ENCODE measurements around the gene STARD3. TPM values are rescaled to one million over a fixed set of nuclear protein-coding genes. Genes with fewer than 3 reads are reported as not detected.

Gene STARD3
- total and polyA plus RNA-seq, 4 experiments from 2014 or later, result 42.2 to 110 (median 73.8) TPM

DNA sequence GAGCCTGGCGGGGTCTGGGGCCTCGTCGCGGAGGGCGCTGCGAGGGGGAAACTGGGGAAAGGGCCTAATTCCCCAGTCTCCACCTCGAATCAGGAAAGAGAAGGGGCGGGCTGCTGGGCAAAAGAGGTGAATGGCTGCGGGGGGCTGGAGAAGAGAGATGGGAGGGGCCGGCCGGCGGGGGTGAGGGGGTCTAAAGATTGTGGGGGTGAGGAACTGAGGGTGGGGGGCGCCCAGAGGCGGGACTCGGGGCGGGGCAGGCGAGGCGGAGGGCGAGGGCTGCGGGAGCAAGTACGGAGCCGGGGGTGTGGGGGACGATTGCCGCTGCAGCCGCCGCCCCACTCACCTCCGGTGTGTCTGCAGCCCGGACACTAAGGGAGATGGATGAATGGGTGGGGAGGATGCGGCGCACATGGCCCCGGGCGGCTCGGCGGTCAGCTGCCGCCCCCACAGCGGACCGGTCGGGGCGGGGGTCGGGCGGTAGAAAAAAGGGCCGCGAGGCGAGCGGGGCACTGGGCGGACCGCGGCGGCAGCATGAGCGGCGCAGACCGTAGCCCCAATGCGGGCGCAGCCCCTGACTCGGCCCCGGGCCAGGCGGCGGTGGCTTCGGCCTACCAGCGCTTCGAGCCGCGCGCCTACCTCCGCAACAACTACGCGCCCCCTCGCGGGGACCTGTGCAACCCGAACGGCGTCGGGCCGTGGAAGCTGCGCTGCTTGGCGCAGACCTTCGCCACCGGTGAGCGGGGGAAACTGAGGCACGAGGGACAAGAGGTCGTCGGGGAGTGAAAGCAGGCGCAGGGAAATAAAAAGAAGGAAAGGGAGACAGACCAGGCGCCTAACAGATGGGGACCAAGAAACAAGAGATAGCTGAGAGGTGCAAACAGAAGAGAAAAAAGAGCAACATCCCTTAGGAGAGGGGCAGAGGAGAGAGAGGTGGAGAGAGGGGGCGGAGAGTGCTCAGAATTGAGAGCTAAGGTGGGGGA lies 31.3 kb downstream of the STARD3 start, which contains the start of gene PNMT:
Gene PNMT, plus strand, starts transcription at position 509 of the 980 bp plus-strand sequence. Its CDS starts 23 bp downstream, at position 532.
- Mint-ChIP-seq H3K4me3 (peak within 1 kb of the TSS; percentile 60 to 80 (median 72)), H3K36me3 (peaks cover 0 to 4% of the 10 kb centered on the region in 2 donors), H3K9me3 (no peaks in the 10 kb centered on the region), H3K27me3 (peaks cover 4 to 10% of the 10 kb centered on the region in 2 donors), H3K4me1 (peaks cover 6 to 24% (median 7%) of the 10 kb centered on the region in 4 donors), H3K27ac (peak within 1 kb of the TSS in 5 of 7 donors; percentile 21 to 80 (median 41))
- Histone ChIP-seq H3K4me3 (ENCODE audit: low read length in 2 of 2) (peak within 1 kb of the TSS in 1 of 2 donors; percentile 45), H3K36me3 (ENCODE audit: insufficient read depth, low read length) (no peaks in the 10 kb centered on the region), H3K27ac (ENCODE audit: low read depth, low read length) (no peak within 1 kb of the TSS), H3K4me1 (ENCODE audit: insufficient read depth, low read length) (peaks cover 12% of the 10 kb centered on the region), H3K9me3 (ENCODE audit: control insufficient read depth in 1 of 2, low read length in 2 of 2) (no peaks in the 10 kb centered on the region), H3K27me3 (ENCODE audit: insufficient read depth, low read length) (peaks cover 12% of the 10 kb centered on the region)
- intact Hi-C loops (cut with micrococcal nuclease), result loop anchor here (1.0 to 2.0 kb wide), 2 partner anchors 45 to 62 kb away; partner anchors contain the start of gene MIEN1
- POLR2A ChIA-PET (ENCODE audit: partially characterized antibody), result interaction anchor here (0.5 to 4.1 kb wide), 13 partner anchors 8 to 522 kb away, joined by 3 to 22 read pairs (median 4); partner anchors contain the start of genes IKZF3 and MIEN1
- DNase-seq, result peak; percentile 57 to 63 (median 61)
- CTCF ChIA-PET (ENCODE audit: partially characterized antibody), result interaction anchor here (0.7 to 5.2 kb wide), 16 partner anchors 8 to 478 kb away, joined by 3 to 58 read pairs (median 6); partner anchors contain the start of gene MIEN1

DNA sequence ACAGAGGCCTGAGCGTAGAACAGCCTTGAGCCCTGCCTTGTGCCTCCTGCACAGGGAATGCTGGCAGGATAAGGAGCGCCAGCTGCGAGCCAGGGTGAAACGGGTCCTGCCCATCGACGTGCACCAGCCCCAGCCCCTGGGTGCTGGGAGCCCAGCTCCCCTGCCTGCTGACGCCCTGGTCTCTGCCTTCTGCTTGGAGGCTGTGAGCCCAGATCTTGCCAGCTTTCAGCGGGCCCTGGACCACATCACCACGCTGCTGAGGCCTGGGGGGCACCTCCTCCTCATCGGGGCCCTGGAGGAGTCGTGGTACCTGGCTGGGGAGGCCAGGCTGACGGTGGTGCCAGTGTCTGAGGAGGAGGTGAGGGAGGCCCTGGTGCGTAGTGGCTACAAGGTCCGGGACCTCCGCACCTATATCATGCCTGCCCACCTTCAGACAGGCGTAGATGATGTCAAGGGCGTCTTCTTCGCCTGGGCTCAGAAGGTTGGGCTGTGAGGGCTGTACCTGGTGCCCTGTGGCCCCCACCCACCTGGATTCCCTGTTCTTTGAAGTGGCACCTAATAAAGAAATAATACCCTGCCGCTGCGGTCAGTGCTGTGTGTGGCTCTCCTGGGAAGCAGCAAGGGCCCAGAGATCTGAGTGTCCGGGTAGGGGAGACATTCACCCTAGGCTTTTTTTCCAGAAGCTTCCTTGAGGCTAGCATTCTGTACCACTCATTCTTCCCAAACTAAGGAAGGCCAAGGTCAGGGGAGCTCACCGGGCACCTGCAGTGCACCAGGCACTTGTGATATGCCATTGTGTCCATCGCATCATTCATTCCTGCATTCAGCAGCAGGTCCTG lies 33.2 kb downstream of the STARD3 start:
- intact Hi-C loops (cut with micrococcal nuclease), result loop anchor here (2.0 kb wide), 1 partner anchor 47 kb away; no protein-coding TSS in a partner anchor
- H3K27me3 Mint-ChIP-seq, result peaks cover 4 to 10% of the 10 kb centered on the region in 2 donors
- peaks cover 13% of the 10 kb centered on the region for H3K4me1 ChIP-seq (ENCODE audit: insufficient read depth, low read length)

DNA sequence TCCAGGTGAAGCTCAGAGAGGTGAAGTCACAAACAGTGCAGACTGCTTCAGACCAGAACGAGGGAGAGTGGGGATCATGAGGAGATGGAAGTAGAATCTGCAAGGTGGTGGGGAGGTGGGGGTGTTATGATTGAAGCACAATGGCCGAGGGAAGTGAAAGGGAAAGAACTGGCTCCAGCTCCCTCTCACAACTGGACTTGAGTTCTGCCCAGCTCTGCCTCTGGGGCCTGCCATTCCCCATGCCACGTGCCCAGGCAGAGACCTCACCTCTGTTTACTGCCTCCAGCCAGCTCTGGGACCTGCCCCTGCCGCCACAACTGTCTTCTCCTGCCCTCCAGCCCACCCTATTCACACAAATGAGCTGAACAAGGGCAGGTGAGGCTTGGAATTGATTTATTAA lies 33.8 kb downstream of the STARD3 start:
- DNase-seq, result no peak
- CTCF ChIA-PET (ENCODE audit: partially characterized antibody), result interaction anchor here (0.8 to 5.2 kb wide), 8 partner anchors 9 to 59 kb away, joined by 3 to 58 read pairs (median 3); partner anchors contain the start of genes ERBB2 and PGAP3
- Histone ChIP-seq H3K27ac (ENCODE audit: low read depth, low read length) (no peak overlapping the region), H3K9me3 (ENCODE audit: control insufficient read depth in 1 of 2, low read length in 2 of 2) (no peaks in the 10 kb centered on the region), H3K27me3 (ENCODE audit: insufficient read depth, low read length) (peaks cover 12% of the 10 kb centered on the region), H3K36me3 (ENCODE audit: insufficient read depth, low read length) (no peaks in the 10 kb centered on the region), H3K4me3 (ENCODE audit: low read length in 2 of 2) (no peak overlapping the region), H3K4me1 (ENCODE audit: insufficient read depth, low read length) (peaks cover 19% of the 10 kb centered on the region)
- Mint-ChIP-seq H3K27ac (peak overlapping the region in 1 of 7 donors; percentile 6), H3K4me1 (peaks cover 12 to 26% (median 12%) of the 10 kb centered on the region in 4 donors), H3K4me3 (no peak overlapping the region), H3K36me3 (no peaks in the 10 kb centered on the region), H3K9me3 (no peaks in the 10 kb centered on the region), H3K27me3 (peaks cover 4 to 9% of the 10 kb centered on the region in 2 donors)
- intact Hi-C loops (cut with micrococcal nuclease), result no loop called here
- POLR2A ChIA-PET (ENCODE audit: partially characterized antibody), result interaction anchor here (1.0 to 2.7 kb wide), 7 partner anchors 8 to 84 kb away, joined by 3 to 14 read pairs (median 4); partner anchors contain the start of genes MIEN1 and PGAP3

More for the DNA sequence above, 33.2 kb downstream of the STARD3 start:
- ChIA-PET POLR2A (ENCODE audit: partially characterized antibody) (interaction anchor here (0.5 to 2.7 kb wide), 10 partner anchors 9 to 94 kb away, joined by 3 to 14 read pairs (median 5); partner anchors contain the start of genes MIEN1 and PGAP3), CTCF (ENCODE audit: partially characterized antibody) (interaction anchor here (0.8 to 5.2 kb wide), 11 partner anchors 9 to 63 kb away, joined by 3 to 58 read pairs (median 3); partner anchors contain the start of genes ERBB2 and PGAP3)
- Mint-ChIP-seq H3K4me1 (peaks cover 6 to 20% (median 7%) of the 10 kb centered on the region in 4 donors), H3K4me3 (no peak overlapping the region), H3K27ac (no peak overlapping the region), H3K36me3 (no peaks in the 10 kb centered on the region), H3K9me3 (no peaks in the 10 kb centered on the region)
- Histone ChIP-seq H3K9me3 (ENCODE audit: control insufficient read depth in 1 of 2, low read length in 2 of 2) (no peaks in the 10 kb centered on the region), H3K27ac (ENCODE audit: low read depth, low read length) (no peak overlapping the region), H3K36me3 (ENCODE audit: insufficient read depth, low read length) (no peaks in the 10 kb centered on the region), H3K27me3 (ENCODE audit: insufficient read depth, low read length) (peaks cover 12% of the 10 kb centered on the region), H3K4me3 (ENCODE audit: low read length in 2 of 2) (no peak overlapping the region)
- DNase-seq, result no peak

DNA sequence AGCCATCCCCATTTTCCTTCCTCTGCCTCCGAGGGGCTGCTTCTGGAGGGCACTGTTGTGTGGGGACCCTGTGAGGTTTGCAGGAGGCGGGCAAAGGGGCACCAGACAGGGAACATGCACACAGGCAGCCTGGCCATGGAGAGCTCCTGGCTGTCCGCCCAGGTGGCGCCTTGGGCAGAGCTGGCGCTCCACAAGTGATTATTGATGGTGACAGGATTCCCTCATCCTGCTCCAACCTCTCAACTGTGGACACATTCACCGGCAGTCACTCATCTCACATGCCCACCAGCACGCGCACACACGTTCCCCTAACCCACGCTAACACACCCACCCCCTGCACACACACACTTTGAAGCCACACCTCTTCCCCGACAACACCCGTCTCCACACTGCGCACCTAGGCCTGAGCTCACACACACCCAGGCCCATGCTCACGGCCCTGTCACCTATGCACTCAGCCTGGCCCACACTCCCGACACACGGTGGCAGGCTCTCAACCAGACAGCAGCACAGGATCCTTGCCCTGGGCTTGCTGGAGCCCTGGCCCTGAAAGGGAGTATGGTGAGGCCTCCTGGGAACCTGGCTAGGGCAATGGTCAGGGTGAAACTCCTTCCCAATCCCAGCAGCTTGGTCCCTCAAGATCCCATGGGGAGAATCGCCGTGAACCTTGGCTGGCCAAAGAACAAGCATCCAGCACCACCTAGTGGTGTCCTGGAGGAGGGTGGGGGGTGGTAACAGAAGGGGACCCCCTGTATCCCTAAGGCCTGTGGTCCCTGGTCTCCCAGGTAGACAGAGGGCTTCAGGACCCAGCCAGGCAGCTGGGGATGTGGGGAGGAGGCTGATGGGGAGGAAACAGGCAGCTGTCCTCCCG lies 34.9 kb downstream of the STARD3 start:
- DNase-seq, result no peak
- H3K9me3 Mint-ChIP-seq, result no peaks in the 10 kb centered on the region
- intact Hi-C loops (cut with micrococcal nuclease), result no loop called here
- H3K4me3 Mint-ChIP-seq, result peak overlapping the region in 1 of 8 donors; percentile 22
- H3K27ac ChIP-seq (ENCODE audit: low read depth, low read length), result no peak overlapping the region
- peaks cover 20 to 34% (median 23%) of the 10 kb centered on the region in 4 donors for H3K4me1 Mint-ChIP-seq
- H3K4me3 ChIP-seq (ENCODE audit: low read length in 2 of 2), result no peak overlapping the region
- peaks cover 4 to 9% of the 10 kb centered on the region in 2 donors for H3K27me3 Mint-ChIP-seq
- peaks cover 27% of the 10 kb centered on the region for H3K4me1 ChIP-seq (ENCODE audit: insufficient read depth, low read length)
- peak overlapping the region in 3 of 7 donors; percentile 61 to 78 (median 67) for H3K27ac Mint-ChIP-seq
- H3K27me3 ChIP-seq (ENCODE audit: insufficient read depth, low read length), result peaks cover 12% of the 10 kb centered on the region
- CTCF ChIA-PET (ENCODE audit: partially characterized antibody), result interaction anchor here (1.0 to 5.2 kb wide), 9 partner anchors 8 to 81 kb away, joined by 3 to 58 read pairs (median 3); partner anchors contain the start of genes MIEN1 and PGAP3
- POLR2A ChIA-PET (ENCODE audit: partially characterized antibody), result interaction anchor here (1.0 to 2.7 kb wide), 5 partner anchors 7 to 59 kb away, joined by 3 to 14 read pairs (median 5); partner anchors contain the start of genes MIEN1 and PGAP3
- no peaks in the 10 kb centered on the region for H3K36me3 ChIP-seq (ENCODE audit: insufficient read depth, low read length)
- no peaks in the 10 kb centered on the region for H3K9me3 ChIP-seq (ENCODE audit: control insufficient read depth in 1 of 2, low read length in 2 of 2)
- H3K36me3 Mint-ChIP-seq, result no peaks in the 10 kb centered on the region

DNA sequence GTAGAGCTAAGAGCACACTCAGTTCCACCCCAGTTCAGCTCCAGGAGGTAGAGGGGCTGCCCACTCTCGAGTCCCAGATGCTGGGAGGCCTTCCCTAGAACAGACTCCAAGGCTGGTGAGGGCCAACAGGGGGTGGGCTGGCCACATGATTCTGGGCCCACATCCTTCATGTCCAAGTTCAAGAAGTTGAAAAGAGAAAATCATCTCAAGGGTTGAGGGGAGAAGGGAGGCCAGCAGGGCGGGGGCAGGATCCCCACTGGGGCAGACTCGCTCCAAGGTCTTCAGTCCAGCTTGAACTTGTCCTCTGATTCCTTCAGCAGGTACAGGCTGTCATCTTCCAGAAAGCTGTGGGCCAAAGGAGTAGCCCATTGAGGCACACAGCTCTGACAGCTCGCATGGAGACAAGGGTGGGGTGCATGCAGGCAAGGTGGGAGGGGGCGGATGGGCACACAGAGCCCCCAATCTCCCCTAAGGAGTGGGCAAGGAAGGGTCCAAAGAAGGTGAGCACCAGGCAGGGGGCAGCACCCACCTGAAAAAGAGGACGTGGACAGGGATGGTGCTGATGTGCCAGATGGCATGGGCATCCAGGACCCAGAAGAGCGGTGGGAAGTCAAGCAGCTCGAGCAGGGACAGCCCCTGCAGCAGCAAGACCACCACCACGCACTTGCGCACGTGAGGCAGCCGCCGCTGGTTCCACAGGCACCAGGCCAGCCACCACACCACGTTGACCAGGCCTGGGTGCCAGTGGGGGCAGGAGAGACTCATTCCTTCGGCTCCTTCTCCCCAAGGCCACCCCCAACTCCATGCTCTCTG lies 35.8 kb downstream of the STARD3 start:
- intact Hi-C loops (cut with micrococcal nuclease), result no loop called here
- ChIA-PET CTCF (ENCODE audit: partially characterized antibody) (interaction anchor here (1.2 to 5.2 kb wide), 6 partner anchors 9 to 80 kb away, joined by 3 to 58 read pairs (median 4); partner anchors contain the start of gene MIEN1), POLR2A (ENCODE audit: partially characterized antibody) (interaction anchor here (2.7 kb wide), 1 partner anchor 58 kb away, joined by 14 read pairs; the partner anchor contains the start of gene MIEN1)
- H3K9me3 Mint-ChIP-seq, result no peaks in the 10 kb centered on the region
- no peak for DNase-seq
- peaks cover 25 to 41% (median 31%) of the 10 kb centered on the region in 4 donors for H3K4me1 Mint-ChIP-seq
- no peak overlapping the region for H3K4me3 Mint-ChIP-seq
- no peak overlapping the region for H3K4me3 ChIP-seq (ENCODE audit: low read length in 2 of 2)
- H3K36me3 ChIP-seq (ENCODE audit: insufficient read depth, low read length), result no peaks in the 10 kb centered on the region
- peak overlapping the region in 1 of 7 donors; percentile 41 for H3K27ac Mint-ChIP-seq
- H3K36me3 Mint-ChIP-seq, result no peaks in the 10 kb centered on the region
- H3K27me3 Mint-ChIP-seq, result peaks cover 4 to 9% of the 10 kb centered on the region in 2 donors
- no peaks in the 10 kb centered on the region for H3K9me3 ChIP-seq (ENCODE audit: control insufficient read depth in 1 of 2, low read length in 2 of 2)
- peaks cover 31% of the 10 kb centered on the region for H3K4me1 ChIP-seq (ENCODE audit: insufficient read depth, low read length)
- peaks cover 9% of the 10 kb centered on the region for H3K27me3 ChIP-seq (ENCODE audit: insufficient read depth, low read length)
- H3K27ac ChIP-seq (ENCODE audit: low read depth, low read length), result no peak overlapping the region

Data from CD4-positive, alpha-beta memory T cell (primary cell).